ENCODE data around the gene ANKRD44.

The ANKRD44 gene

DNA sequence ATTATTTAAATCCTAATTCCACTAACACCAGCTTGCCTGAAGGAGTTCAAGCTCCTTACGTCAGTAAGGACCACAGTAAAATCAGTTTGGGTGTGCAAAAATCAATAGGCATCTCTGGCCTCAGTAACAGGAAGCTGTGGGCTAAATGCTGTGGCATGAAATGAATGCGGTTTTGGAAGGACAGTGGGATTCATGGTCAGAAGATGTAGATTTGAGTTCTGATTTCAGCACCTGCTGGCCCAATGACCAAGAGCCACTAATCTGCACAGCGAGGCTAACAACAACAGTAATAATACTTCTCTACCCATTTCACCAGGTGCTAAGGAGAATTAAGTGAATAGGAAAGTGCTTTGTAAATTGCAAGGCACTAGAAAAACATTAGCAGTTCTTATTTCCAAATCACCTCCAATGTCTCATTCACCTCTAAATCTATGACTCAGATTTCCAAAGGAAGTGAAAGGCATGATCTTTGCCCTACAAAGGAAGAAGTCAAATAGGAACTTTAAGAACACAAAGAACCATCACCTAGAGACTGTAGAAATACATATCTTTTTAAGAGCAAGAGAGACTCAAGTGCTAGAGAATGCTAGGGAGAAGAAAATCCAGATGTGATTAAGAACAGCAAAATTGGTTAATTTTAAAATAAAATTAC is 172.6 kb downstream of the ANKRD44 start:
- no peak for DNase-seq

GRCh38 chr2:197137231-197137630 is 173.3 kb downstream of the ANKRD44 start:
- no peak for DNase-seq

DNA sequence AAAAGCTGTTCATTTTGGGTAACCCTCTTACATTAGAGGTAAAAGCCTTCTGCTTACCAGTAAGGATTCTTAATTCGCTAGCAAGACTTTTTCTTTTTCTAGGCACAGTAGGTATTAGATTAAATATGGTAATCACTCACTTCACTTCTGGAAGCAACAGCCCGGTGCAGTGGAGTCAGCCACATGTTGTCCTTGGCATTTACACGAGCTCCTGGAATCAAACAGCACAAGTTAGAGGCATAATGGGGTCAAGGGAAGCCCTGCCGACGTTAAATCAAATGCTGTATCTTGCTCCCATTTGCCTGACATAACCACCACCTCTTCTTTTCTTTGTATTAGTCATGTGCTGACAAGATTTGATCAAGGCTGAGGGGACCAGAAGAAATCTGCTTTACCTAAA is 174.1 kb downstream of the ANKRD44 start:
- no peak for DNase-seq

DNA sequence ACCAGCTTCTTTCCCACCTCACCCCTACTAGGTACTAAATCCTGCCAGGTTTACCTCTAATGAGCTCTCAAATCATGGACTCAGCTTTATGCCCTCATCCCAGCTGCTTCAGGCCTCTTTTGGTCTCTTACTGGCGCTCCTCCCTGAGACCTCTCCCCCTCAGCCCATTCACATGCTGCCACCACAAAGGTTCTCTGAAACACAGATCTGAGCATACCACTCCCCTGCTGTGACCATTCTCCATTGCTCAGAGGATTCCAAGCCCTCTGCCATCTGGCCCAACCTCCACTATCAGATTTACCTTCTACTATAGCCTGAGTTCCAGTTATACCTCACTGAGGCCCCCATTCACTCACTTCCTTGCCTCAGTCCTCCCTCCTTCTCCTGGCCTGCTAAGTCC is 174.8 kb downstream of the ANKRD44 start:
- DNase-seq: no peak

- DNase-seq: no peak
Observed at GRCh38 chr2:197134206-197134605, 176.4 kb downstream of the ANKRD44 start.

- DNase-seq: no peak
Observed at GRCh38 chr2:197131558-197131855, 179.1 kb downstream of the ANKRD44 start.

DNA sequence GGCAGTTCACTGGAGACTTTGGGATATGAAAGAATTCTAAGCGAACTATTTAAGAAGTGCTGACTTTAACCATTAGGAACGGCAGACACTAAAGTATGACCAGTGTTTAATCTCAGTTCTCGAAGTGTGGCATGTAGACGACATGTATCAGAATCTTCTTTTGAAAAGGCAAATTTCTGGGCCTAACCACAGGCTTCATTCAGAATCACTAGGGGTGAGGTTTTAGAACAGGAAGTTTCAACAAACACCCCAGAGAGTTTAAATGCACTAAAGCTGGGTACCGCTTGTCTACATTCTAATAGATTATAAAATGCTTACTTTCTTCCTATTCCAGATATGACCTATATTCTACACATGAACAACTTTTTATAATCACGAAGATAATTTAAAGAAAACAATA is 180.3 kb downstream of the ANKRD44 start:
- no peak for DNase-seq

GRCh38 chr2:197128897-197129296 is 181.7 kb downstream of the ANKRD44 start:
- DNase-seq: no peak

GRCh38 chr2:197128126-197128525 is 182.5 kb downstream of the ANKRD44 start:
- no peak for DNase-seq

GRCh38 chr2:197126630-197127352 is 183.8 kb downstream of the ANKRD44 start:
- DNase-seq: no peak

GRCh38 chr2:197124639-197125390 is 185.8 kb downstream of the ANKRD44 start:
- no peak for DNase-seq

- no peak for DNase-seq
Observed at GRCh38 chr2:197122821-197123220, 187.8 kb downstream of the ANKRD44 start.

- no peak for DNase-seq
Observed at GRCh38 chr2:197121756-197122385, 188.7 kb downstream of the ANKRD44 start.

DNA sequence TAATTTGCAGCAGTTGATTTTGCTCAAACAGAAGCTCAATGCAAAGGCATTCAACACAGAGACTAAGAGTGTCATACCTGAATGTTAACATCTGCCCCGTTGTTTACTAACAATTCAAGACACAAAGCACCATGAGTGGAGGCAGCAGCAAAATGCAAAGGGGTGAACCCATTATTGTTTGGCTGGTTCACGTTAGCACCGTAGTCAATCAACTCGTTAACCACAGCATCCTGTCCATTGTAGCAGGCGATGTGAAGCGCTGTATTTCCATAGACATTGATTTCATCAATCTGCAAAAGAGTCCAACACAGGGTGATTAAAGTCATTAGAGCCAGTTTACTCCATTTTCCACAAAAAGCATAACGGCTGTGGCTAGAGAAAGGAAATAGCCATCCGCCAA is 189.3 kb downstream of the ANKRD44 start:
- no peak for DNase-seq

DNA sequence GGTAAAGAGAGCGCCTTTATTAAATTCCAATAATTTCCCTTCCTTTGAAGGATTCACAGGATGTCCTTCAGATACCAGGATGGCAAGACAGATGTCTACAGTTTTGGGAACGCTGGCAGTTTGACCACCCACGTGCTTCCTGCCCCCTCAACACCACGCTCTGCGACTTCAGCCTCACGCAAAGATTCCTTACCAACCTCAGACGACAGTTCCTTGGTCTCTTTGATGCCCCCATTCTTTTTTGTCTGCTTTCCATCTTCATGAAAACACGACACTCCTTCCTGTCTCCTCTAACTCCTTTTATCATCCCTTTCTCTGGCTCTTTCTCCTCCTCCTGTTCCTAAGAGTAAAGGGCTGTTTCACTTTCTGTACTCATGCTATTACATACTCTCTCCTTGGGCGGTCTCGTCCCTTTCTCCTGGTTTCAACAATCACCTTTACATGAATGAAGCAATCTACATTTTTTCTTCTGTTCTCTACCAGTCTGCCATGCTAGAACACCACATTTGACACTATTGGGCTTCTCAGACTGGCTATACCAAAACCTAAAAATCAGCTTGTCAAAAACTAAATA is 194.2 kb downstream of the ANKRD44 start:
- no peak for DNase-seq

GRCh38 chr2:197115325-197115724 is 195.3 kb downstream of the ANKRD44 start:
- DNase-seq: no peak

DNA sequence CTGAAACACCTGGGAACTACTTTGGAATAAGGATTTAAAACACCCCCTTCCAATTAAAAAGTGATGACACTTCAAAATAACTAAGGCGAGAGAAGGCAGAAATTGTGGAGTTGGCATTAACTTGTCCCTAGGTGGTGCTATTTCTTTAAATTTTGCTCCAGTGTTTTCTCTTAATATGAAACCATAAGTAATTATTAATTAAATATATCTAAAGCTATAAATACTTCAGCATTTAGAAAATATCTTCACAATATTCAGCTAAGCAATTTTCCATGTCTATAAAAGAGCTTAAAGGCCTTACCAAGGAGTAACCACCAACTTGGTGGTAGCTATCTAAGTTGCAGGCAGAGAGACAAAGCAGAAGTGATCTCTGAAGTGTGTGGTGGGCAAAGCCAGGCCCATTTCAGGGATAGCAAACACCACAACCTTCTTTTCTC is 197.3 kb downstream of the ANKRD44 start:
- DNase-seq: no peak

DNA sequence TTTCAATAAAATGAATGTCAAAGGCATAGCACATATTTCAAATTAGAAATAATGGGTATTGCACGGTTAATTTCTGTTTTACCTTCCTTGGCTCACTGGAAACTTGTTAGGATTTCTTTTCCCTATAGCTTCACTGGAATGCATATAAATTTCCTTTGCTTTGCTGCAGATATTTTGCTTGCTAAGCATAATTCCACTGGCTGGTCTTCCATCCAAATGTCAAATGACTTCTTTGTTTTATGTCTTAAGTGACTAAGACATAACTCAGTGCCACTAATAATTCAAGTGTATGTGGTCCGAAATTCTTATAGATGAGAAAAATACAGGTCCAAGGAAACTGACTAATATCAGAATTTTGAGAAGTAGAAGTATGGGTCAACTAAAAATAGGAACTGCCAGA is 201.3 kb downstream of the ANKRD44 start:
- DNase-seq: no peak

DNA sequence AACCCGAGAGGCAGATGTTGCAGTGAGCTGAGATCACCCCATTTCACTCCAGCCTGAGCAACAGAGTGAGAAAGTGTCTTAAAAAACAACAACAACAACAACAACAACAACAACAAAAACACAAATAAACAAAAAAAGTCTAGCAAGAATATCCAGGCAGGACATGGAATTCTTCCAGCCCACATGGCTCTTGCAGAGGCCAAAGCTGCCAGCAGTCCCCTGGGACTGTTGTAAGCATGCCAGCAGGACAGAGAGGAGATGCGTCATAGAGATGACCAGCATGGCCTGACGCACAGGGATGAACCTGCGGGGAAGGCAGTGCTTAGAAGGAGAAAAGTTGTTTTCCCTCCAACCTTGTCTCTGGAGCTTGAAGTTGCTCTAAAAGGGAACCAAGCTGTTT is 201.8 kb downstream of the ANKRD44 start:
- no peak for DNase-seq

GRCh38 chr2:197107291-197108269 is 203.0 kb downstream of the ANKRD44 start:
- no peak for DNase-seq

GRCh38 chr2:197103363-197103762 is 207.2 kb downstream of the ANKRD44 start:
- DNase-seq: no peak

GRCh38 chr2:197102231-197102630 is 208.3 kb downstream of the ANKRD44 start:
- no peak for DNase-seq

All from activated CD8-positive, alpha-beta memory T cell treated with anti-CD3 and anti-CD28 coated beads, Interleukin-2, amount 50 U/mL, for 48 hours (primary cell).